ENCODE data around the gene FMNL3. TPM values are rescaled to one million over a fixed set of nuclear protein-coding genes. Genes with fewer than 3 reads are reported as not detected.
"Not testable (repeated sequence)": the region's sequence is repeated elsewhere in the genome, so short reads cannot be mapped to it uniquely, and the experiment has no call there.

The FMNL3 gene
- total RNA-seq, 1 donor from 2014 or later, result 11.9 TPM

- no peak for TF ChIP-seq CTCF (IDR thresholded peaks at IDR 0.05; ENCODE audit: unreplicated experiment)
- no peak for DNase-seq (ENCODE audit: low spot score, unreplicated experiment)
- peak overlapping the region; percentile 63 for H3K4me3 Mint-ChIP-seq (ENCODE audit: low read depth)
- peaks cover 51% of the 10 kb centered on the region for H3K4me1 Mint-ChIP-seq (ENCODE audit: low read depth)
- H3K27ac Mint-ChIP-seq, result peak overlapping the region; percentile 37
- H3K9me3 Mint-ChIP-seq (ENCODE audit: low read depth), result no peaks in the 10 kb centered on the region
- H3K36me3 Mint-ChIP-seq (ENCODE audit: insufficient read depth), result peaks cover 3% of the 10 kb centered on the region
- no peaks in the 10 kb centered on the region for H3K27me3 Mint-ChIP-seq
Observed at GRCh38 chr12:49744363-49744885, 37.2 kb upstream of the FMNL3 start.

- Mint-ChIP-seq H3K27me3 (peaks cover 3% of the 10 kb centered on the region), H3K4me3 (ENCODE audit: low read depth) (peak overlapping the region; percentile 99), H3K27ac (peak overlapping the region; percentile 99), H3K4me1 (ENCODE audit: low read depth) (peaks cover 41% of the 10 kb centered on the region), H3K9me3 (ENCODE audit: low read depth) (no peaks in the 10 kb centered on the region), H3K36me3 (ENCODE audit: insufficient read depth) (peaks cover 3% of the 10 kb centered on the region)
- peak; percentile 68 for DNase-seq (ENCODE audit: low spot score, unreplicated experiment)
- no peak for TF ChIP-seq CTCF (IDR thresholded peaks at IDR 0.05; ENCODE audit: unreplicated experiment)
Observed at GRCh38 chr12:49741882-49742620, 34.8 kb upstream of the FMNL3 start.

- peak within 1 kb of the TSS; percentile 99 for H3K4me3 Mint-ChIP-seq (ENCODE audit: low read depth)
- peak within 1 kb of the TSS; percentile 99 for H3K27ac Mint-ChIP-seq
- H3K9me3 Mint-ChIP-seq (ENCODE audit: low read depth), result no peaks in the 10 kb centered on the region
- peak; percentile 95 for DNase-seq (ENCODE audit: low spot score, unreplicated experiment)
- H3K36me3 Mint-ChIP-seq (ENCODE audit: insufficient read depth), result peaks cover 1% of the 10 kb centered on the region
- H3K4me1 Mint-ChIP-seq (ENCODE audit: low read depth), result peaks cover 39% of the 10 kb centered on the region
- peak; percentile 89 for TF ChIP-seq CTCF (IDR thresholded peaks at IDR 0.05; ENCODE audit: unreplicated experiment)
- H3K27me3 Mint-ChIP-seq, result peaks cover 3% of the 10 kb centered on the region
Observed at GRCh38 chr12:49740930-49741881, 34.0 kb upstream of the FMNL3 start, which contains the start of gene TMBIM6. Gene TMBIM6 (plus strand): TSS chr12:49741557. CDS start chr12:49752494, 10,937 bp downstream.

GRCh38 chr12:49740277-49740676 lies 33.1 kb upstream of the FMNL3 start:
- DNase-seq (ENCODE audit: low spot score, unreplicated experiment); H3K9me3 Mint-ChIP-seq (ENCODE audit: low read depth); H3K27me3 Mint-ChIP-seq; H3K27ac Mint-ChIP-seq; H3K36me3 Mint-ChIP-seq (ENCODE audit: insufficient read depth); H3K4me3 Mint-ChIP-seq (ENCODE audit: low read depth): not testable (repeated sequence)
- peaks cover 39% of the 10 kb centered on the region for H3K4me1 Mint-ChIP-seq (ENCODE audit: low read depth)

GRCh38 chr12:49738721-49739120 lies 31.5 kb upstream of the FMNL3 start:
- not testable (repeated sequence) for H3K36me3 Mint-ChIP-seq (ENCODE audit: insufficient read depth); H3K27ac Mint-ChIP-seq; DNase-seq (ENCODE audit: low spot score, unreplicated experiment); H3K9me3 Mint-ChIP-seq (ENCODE audit: low read depth); H3K4me3 Mint-ChIP-seq (ENCODE audit: low read depth); H3K27me3 Mint-ChIP-seq
- H3K4me1 Mint-ChIP-seq (ENCODE audit: low read depth), result peaks cover 26% of the 10 kb centered on the region

GRCh38 chr12:49734900-49735299 lies 27.7 kb upstream of the FMNL3 start:
- DNase-seq (ENCODE audit: low spot score, unreplicated experiment); H3K4me1 Mint-ChIP-seq (ENCODE audit: low read depth); H3K27ac Mint-ChIP-seq; H3K36me3 Mint-ChIP-seq (ENCODE audit: insufficient read depth); H3K9me3 Mint-ChIP-seq (ENCODE audit: low read depth); H3K4me3 Mint-ChIP-seq (ENCODE audit: low read depth): not testable (repeated sequence)
- H3K27me3 Mint-ChIP-seq, result peaks cover 17% of the 10 kb centered on the region

Data from progenitor cell of endocrine pancreas (in vitro differentiated cells).